Measurements from ENCODE around the gene CXCL14.

- TF ChIP-seq CTCF (IDR thresholded peaks at IDR 0.05) = no peak
- TF ChIP-seq POLR2A (IDR thresholded peaks at IDR 0.05) = no peak
Observed at GRCh38 chr5:135593141-135593540, 14.3 kb upstream of the CXCL14 start.
